BJ (cell line): ENCODE results near the gene LRP5. TPM values are rescaled to one million over a fixed set of nuclear protein-coding genes. Genes with fewer than 3 reads are reported as not detected.

Experiments used
- CTCF ChIA-PET: fragments of 350-600 bp; formaldehyde crosslinking; extraction: SDS; loops from one replicate; lab custom pipeline; 2021; ENCODE audit warnings: antibody characterized with exemption, inconsistent platforms; lab: Yijun Ruan, JAX
- POLR2A ChIA-PET: fragments of 300-600 bp; sonication (Branson Sonifier 250); formaldehyde crosslinking; extraction: SDS; loops from one replicate; lab custom pipeline; 2021; ENCODE audit warnings: antibody characterized with exemption; lab: Charles Lee
- DNase-seq: peaks from one replicate; pipeline ENCODE4 v3.0.0-alpha.2; 2011; ENCODE audit warnings: low read depth
- H3K27me3 ChIP-seq: 2 replicates; pipeline ENCODE4 v1.6.0; 2011; ENCODE audit warnings: low read length; ENCODE audit not compliant: control insufficient read depth, insufficient read depth
- H3K36me3 ChIP-seq: 2 replicates; pipeline ENCODE4 v1.5.1; 2011; ENCODE audit warnings: low read length; ENCODE audit not compliant: control insufficient read depth, insufficient read depth
- H3K4me3 ChIP-seq: 2 replicates; pipeline ENCODE4 v1.5.1; 2011; ENCODE audit warnings: low read depth, mild to moderate bottlenecking, control low read depth, low read length
- polyA plus RNA-seq: library from polyadenylated mRNA; depleted of rRNA; stranded (reverse); fragments of >200 nt; gene quantifications from 2 replicates; pipeline ENCODE4 v1.2.3, GENCODE V29; 2011
- TF ChIP-seq, protein P1 (sequence below): IDR thresholded peaks from 2 replicates; pipeline ENCODE4 v1.5.1; 2011; ENCODE audit warnings: low read depth, mild to moderate bottlenecking, control low read depth, inconsistent platforms, low read length, moderate library complexity; ENCODE audit not compliant: insufficient read depth

LRP5 gene
- polyA plus RNA-seq, 1 experiment, result 11.5 TPM

DNA sequence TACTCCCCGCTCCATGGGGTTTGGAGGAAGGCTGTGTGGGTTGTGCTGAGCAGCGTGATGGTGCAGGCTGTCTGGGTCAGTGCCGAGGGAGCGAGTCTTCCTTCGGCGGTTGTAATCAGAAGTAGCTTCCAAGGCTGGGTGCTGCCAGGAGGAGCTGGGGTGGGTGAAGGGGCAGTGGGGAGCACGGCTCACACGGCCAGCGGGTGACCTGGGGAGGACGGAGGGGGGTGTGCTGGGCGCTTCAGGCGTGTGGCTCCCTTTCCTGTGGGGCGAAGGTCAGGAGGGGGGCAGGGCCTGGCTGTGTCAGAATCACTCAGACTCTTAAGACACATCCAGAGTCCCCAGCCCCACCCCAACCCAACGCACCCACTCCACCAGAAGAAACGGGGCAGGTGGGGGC is 60.2 kb downstream of the LRP5 start:
- CTCF ChIA-PET, result interaction anchor here (1.0 to 3.7 kb wide), 4 partner anchors 10 to 76 kb away, joined by 3 to 24 read pairs (median 4); no protein-coding TSS in a partner anchor
- Histone ChIP-seq H3K27me3 (no peaks in the 10 kb centered on the region), H3K4me3 (no peak overlapping the region), H3K36me3 (peaks cover 5% of the 10 kb centered on the region)
- no peak for DNase-seq
- TF ChIP-seq, protein P1, sequence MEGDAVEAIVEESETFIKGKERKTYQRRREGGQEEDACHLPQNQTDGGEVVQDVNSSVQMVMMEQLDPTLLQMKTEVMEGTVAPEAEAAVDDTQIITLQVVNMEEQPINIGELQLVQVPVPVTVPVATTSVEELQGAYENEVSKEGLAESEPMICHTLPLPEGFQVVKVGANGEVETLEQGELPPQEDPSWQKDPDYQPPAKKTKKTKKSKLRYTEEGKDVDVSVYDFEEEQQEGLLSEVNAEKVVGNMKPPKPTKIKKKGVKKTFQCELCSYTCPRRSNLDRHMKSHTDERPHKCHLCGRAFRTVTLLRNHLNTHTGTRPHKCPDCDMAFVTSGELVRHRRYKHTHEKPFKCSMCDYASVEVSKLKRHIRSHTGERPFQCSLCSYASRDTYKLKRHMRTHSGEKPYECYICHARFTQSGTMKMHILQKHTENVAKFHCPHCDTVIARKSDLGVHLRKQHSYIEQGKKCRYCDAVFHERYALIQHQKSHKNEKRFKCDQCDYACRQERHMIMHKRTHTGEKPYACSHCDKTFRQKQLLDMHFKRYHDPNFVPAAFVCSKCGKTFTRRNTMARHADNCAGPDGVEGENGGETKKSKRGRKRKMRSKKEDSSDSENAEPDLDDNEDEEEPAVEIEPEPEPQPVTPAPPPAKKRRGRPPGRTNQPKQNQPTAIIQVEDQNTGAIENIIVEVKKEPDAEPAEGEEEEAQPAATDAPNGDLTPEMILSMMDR, result no peak
- POLR2A ChIA-PET, result no interaction called here

DNA sequence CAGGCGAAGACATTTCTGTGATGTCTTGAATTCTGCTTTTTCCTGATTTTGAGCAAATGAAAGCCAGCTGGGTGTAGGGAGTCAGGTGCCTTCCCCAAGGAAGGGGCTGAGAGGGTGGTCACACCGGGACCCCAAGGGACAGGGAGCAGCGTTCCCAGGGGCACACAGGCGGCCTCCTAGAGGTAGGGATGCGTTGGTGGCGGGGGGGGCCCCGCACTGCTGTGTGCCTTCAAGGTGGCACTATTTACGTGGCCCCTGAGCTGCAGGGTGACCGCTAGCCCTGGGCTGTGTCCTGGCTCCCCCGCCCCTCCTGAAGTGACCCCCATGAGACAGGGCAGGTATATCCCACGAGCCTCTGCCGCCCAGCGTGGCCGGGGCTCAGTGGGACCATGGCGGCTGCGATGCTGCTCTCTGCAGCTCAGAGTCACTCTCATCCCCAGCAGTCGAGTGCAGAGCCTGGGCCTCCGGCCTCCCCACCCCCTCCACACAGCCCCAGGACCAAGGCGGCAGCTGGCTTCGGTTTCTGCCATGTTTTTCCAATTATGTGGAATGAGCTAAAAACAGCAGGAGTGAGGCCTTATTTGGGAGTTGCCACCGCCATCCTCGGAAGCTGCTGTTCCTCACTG is 60.9 kb downstream of the LRP5 start:
- DNase-seq, result peak; percentile 65
- Histone ChIP-seq H3K4me3 (no peak overlapping the region), H3K27me3 (no peaks in the 10 kb centered on the region), H3K36me3 (peaks cover 1% of the 10 kb centered on the region)
- ChIA-PET CTCF (interaction anchor here (0.8 to 3.7 kb wide), 8 partner anchors 9 to 330 kb away, joined by 3 to 24 read pairs (median 4); partner anchors contain the start of gene C11orf24), POLR2A (interaction anchor here (0.6 to 1.0 kb wide), 4 partner anchors 9 to 815 kb away, joined by 3 to 6 read pairs (median 4); partner anchors contain the start of gene C11orf24)
- TF ChIP-seq, protein P1, result no peak

DNA sequence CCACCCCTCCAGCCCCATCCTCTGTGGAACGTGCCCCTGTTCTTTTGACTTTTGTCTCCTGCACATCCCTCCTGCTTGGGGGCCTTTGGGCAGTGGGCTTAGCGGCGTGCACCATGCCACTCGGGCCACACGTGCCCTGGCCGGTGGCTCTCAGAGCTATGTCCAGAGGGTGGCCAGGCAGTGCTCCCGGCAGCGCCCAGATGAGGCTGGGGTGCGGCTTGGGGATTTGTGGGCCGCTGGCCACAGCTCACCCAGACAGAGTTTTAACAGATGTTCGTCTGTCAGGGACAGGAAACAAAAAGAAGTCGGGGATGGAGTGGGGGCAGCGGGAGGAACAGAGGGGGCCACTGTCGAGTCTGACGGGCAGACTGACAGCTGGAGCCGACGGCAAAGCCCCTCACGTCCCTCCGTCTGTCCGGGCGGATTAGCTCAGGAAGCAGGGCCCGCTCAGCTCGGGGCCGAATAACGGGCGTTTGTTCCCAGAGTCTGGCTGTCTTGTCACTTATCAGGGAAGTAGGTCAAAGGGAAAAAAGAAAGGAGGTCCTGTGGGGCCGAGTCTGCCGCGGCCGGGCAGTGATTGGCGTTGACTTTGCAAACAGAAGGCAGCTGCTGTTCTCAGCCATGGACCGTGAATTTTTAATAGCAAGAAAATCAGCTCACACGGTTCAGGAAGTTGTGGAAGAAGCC is 61.6 kb downstream of the LRP5 start:
- Histone ChIP-seq H3K36me3 (peaks cover 1% of the 10 kb centered on the region; the same call in 1 of the 2 replicates), H3K4me3 (no peak overlapping the region), H3K27me3 (no peaks in the 10 kb centered on the region)
- ChIA-PET CTCF (interaction anchor here (0.8 to 3.7 kb wide), 8 partner anchors 9 to 330 kb away, joined by 3 to 24 read pairs (median 4); partner anchors contain the start of gene C11orf24), POLR2A (interaction anchor here (0.6 to 1.0 kb wide), 3 partner anchors 9 to 102 kb away, joined by 4 to 6 read pairs (median 5); partner anchors contain the start of gene C11orf24)
- no peak for DNase-seq
- TF ChIP-seq, protein P1, result no peak

DNA sequence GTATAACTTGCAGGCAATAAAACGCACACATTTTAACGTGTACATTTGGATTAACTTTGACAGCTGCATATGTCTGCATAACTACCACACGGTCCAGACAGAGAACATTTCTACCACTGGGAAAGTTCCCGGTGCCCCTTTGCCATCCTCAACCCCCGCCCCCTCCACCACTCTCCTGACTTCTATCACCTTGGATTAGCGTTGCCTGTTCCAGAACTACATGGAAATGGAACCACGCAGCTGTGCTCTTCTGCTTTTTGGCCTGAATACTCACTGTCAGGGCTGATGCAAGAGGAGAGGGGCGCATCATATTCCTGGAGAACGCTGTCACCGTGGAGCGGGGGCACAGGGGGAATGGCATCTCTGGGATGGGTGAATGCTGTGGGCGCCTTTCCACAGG is 62.1 kb downstream of the LRP5 start:
- H3K36me3 ChIP-seq, result peaks cover 1% of the 10 kb centered on the region; the same call in 1 of the 2 replicates
- ChIA-PET POLR2A (no interaction called here), CTCF (interaction anchor here (1.3 to 3.7 kb wide), 4 partner anchors 8 to 103 kb away, joined by 4 to 24 read pairs (median 6); partner anchors contain the start of gene C11orf24)
- TF ChIP-seq, protein P1, result no peak
- no peak for DNase-seq
- no peak overlapping the region for H3K4me3 ChIP-seq
- no peaks in the 10 kb centered on the region for H3K27me3 ChIP-seq

DNA sequence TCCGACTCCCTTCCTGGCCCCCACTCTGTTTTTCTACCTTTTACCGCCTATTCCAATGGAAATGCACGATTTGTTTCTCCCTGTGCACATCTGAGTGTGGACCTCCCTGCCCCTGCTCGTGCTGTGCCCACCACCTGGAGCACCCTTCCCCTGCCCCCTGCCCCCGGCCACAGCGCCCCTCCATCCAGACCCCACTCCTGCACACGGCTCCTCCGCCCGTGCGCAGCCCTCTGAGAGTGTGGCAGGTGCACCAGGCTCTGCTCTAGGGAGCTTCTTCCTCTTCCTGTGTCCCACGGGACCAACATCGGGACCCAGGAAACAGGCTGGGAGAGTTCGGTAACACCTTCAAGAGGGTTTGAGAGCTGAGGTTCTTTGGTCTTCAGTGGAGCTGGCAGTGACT is 62.9 kb downstream of the LRP5 start:
- TF ChIP-seq, protein P1, result no peak
- ChIA-PET CTCF (interaction anchor here (0.6 to 3.7 kb wide), 3 partner anchors 7 to 77 kb away, joined by 3 to 24 read pairs (median 9); no protein-coding TSS in a partner anchor), POLR2A (no interaction called here)
- no peak for DNase-seq
- Histone ChIP-seq H3K4me3 (no peak overlapping the region), H3K27me3 (no peaks in the 10 kb centered on the region), H3K36me3 (peaks cover 1% of the 10 kb centered on the region; the same call in 1 of the 2 replicates)
